Inflammatory macrophage (primary cell): ENCODE data around the gene PEAK1.

Source experiments
- DNase-seq, 2 donors: peaks; one replicate each; pipeline ENCODE4 v3.0.0-alpha.2; 2020 to 2022
- total RNA-seq, 18 experiments: gene quantifications; one replicate each; lab custom pipeline; 2026; ENCODE audit warnings: mixed read lengths in 6 of 18, inconsistent platforms in 2 of 18; lab: John Stamatoyannopoulos, UW

PEAK1 gene, protein sequence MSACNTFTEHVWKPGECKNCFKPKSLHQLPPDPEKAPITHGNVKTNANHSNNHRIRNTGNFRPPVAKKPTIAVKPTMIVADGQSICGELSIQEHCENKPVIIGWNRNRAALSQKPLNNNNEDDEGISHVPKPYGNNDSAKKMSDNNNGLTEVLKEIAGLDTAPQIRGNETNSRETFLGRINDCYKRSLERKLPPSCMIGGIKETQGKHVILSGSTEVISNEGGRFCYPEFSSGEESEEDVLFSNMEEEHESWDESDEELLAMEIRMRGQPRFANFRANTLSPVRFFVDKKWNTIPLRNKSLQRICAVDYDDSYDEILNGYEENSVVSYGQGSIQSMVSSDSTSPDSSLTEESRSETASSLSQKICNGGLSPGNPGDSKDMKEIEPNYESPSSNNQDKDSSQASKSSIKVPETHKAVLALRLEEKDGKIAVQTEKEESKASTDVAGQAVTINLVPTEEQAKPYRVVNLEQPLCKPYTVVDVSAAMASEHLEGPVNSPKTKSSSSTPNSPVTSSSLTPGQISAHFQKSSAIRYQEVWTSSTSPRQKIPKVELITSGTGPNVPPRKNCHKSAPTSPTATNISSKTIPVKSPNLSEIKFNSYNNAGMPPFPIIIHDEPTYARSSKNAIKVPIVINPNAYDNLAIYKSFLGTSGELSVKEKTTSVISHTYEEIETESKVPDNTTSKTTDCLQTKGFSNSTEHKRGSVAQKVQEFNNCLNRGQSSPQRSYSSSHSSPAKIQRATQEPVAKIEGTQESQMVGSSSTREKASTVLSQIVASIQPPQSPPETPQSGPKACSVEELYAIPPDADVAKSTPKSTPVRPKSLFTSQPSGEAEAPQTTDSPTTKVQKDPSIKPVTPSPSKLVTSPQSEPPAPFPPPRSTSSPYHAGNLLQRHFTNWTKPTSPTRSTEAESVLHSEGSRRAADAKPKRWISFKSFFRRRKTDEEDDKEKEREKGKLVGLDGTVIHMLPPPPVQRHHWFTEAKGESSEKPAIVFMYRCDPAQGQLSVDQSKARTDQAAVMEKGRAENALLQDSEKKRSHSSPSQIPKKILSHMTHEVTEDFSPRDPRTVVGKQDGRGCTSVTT (N-terminal part only)
- total RNA-seq: 23.1 to 191 (median 36.8) reads per million in 18 experiments

DNA sequence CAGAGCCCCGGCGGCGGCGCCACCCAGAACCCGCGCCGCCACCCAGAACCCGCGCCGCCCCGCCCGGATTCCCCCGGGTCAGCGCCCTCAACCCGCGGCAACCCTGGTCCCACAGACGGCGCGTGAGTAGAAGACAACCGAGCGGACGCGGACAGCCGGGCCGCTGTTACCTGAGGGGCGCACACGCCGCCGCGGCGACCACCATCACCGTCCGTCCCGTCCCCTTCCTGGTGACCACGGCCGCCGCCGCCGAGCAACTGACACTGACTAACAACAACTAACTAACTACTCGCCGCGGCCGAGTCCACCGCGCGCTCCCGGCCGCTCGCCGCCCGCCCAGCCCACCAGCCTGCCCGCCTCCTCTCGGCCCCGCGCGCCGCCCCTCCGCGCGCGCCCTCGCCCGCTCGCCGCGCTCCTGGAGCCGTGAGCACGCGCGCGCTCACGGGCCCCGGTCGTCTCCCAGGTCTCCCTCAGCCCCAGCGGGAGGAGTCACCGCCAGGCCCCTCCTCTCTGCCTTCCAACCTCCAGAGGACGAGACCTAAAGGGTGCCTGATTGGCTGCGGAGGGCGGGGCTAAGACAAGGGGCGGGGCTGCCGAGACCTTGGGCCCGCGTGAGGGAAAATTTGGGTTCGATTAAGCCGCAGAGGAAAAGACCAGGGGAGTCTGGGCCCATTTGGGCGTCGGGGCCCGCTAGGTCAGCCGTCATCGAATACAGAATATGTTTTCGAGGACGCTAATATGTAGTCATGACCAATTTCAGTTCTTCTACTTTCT, at the start of gene PEAK1:
Gene PEAK1 (minus strand): TSS at position 269 of the 774 bp plus-strand sequence. CDS start 238,178 bp downstream, outside the sequence.
- DNase-seq: peak; percentile 99

DNA sequence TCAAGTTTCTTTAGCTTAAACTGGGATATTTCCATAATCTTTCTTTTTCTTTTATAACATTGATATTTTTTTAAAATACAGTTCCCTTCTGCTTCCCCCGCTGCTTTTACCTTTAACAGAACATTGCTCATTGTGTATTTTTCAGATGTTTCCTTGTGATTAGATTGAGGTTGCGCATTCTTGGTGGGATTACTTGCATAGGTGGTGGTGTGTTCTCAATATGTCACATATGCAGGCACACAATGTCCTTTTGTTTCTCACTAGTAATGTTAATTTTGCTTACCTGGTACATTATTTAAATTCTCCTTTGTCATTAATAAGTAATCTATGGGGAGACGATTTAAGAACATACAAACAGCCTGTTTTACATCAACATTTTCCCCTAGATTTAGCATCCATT, 49.0 kb upstream of the PEAK1 start:
- DNase-seq: no peak

DNA sequence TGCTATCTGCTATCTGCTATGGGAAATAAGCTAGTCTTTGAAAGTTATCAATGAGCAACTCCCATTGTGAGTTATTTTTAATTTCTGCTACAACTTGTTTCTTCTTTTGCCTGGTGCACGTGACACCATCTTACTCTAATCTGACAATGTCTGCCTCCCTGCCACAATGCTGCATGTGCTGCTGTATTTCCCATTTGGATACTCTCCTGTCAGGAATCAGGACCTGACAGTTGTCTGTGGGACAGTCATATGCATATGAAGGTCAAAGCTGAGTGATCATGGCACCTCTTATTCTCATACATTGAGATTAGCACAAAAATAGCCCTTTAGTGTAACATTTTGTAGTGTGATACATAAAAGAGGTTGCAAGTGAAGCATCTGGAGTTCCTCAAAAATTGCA, 46.6 kb upstream of the PEAK1 start:
- no peak for DNase-seq

DNA sequence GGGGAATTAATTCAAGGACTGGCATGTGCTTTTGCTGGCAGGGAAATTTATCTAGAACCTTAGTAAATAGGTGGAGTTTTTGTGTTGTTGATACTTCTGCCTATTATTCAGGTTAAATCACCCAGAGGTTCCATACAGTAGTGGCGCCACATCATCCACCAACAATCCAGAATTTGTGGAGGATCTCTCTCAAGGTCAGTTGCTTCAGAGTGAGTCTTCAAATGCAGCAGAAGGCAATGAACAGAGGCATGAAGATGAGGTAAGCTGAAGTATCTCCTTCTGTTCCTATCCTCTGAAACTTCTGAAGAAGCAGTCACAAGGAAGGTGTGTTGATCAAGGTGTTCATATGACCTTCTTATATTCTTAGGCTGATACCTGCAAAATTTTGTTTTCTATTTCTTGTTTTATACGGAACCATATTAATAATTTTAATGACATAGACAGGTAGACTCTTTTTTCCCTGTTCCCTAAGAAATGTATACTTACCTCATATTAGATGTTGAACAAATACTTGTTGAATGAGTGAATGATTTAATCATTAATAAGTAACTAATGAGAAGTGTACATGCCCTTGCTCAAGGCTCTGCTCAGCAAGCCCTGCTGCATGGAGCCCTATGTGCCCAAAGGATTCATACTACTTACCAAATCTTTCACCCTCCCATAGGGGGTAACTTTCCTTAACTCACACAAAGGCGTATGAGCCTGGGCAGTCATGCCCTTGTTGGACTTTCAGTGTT, 44.4 kb upstream of the PEAK1 start:
- no peak for DNase-seq

DNA sequence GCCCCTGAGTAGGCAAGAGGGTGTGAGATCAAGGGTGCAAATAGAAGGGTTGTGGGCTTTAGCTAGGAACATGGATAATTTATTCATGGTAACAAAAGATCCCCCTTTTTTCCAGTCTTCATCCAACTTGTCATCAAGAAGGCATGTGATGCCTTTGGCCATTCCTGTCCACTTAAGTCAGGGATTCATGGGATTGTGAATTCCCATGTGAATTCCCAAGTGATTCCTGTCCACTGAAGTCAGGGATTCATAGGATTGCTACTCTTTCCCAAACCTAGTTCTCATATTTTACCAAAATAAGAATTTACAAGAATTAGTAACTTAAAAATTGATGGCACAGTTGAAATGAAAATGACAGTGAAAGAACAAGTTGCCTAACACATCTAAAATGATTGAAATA, 41.6 kb upstream of the PEAK1 start:
- DNase-seq: no peak

DNA sequence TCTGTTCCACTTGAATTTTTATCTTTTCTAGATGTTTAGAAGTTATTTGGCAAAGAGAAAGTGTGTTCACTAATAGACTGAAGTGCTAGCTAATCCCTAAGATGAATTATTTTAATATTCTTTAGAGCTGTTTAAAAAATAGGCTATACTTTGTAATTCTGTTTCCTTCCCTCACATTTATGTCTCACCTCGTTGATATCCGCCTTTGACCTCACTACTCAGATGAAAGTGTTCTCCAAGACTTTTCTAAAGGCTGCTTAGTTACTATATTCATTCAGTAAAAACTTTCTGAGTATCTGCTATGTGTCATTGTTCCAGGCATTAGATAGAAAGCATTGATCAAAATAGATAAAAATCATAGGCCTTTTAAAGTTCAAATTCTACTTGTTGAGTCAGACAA, 39.1 kb upstream of the PEAK1 start:
- no peak for DNase-seq

DNA sequence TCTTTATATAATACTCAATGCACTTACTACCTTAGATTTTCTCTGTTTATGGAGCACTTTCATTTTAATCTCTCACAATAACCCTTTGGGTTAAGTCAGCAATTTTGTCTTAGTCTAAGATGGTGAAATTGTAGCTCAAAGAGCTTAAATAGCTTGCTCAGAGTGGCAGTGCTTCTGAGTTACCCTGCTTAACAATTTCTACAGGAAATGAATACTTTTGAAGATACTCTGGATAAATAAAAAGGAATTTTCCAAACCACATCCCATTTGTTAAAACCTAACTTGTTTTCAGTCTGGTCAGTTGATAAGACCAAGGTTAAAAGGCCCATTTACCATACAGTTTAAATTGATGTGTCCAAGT, 38.0 kb upstream of the PEAK1 start:
- DNase-seq: no peak

DNA sequence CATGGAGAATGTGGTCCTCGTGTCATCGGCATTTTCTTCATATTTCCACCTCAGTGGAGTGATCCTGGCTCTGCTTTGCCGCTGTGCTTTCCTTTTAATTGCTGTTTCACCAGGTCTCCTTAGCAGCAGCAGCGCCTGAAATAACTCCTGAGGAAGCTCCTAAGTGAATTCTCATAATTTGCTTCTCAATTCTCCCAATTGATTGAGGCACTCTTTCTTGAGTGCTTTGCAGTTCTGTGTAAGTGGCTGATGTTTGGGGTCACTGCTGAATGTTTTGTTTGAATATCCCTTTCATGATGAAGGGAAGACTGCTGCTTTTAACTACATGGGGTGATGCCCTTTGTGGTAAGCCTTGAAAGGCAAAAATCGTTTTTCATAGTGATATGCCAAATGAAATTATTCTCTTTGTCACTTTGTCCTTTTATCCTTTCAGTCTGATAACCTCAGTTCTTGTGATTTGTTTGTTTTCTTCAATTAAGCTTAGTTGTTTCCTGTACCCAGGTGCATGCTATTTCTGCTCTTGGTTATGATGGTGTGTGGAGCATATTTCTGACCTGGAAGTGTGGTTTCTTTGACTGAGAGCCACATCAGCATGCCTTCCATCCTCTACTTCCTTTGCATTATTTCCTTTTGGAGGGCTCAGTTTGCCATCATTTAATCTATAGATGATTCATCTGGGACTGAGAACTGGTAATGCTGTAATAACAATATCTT, 37.4 kb upstream of the PEAK1 start:
- DNase-seq: no peak

DNA sequence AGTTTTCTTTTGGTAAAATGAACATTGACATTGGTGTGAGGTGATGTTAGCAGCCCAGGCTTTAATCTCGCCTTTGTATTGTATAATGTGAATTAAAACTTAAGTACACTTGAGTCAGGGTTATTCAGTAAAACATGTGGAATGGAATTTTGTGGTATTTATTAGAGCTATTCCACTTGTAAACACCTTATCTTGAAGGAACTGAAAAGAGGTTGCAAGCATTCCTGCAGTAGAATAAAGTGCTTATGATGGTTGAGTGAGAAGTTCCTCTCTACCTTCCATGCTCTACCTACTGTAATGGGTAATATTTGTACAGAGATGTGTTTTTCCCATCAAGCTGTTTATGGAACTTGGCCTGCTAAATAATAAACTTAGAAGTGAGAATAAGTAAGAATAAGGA, 36.8 kb upstream of the PEAK1 start:
- no peak for DNase-seq

DNA sequence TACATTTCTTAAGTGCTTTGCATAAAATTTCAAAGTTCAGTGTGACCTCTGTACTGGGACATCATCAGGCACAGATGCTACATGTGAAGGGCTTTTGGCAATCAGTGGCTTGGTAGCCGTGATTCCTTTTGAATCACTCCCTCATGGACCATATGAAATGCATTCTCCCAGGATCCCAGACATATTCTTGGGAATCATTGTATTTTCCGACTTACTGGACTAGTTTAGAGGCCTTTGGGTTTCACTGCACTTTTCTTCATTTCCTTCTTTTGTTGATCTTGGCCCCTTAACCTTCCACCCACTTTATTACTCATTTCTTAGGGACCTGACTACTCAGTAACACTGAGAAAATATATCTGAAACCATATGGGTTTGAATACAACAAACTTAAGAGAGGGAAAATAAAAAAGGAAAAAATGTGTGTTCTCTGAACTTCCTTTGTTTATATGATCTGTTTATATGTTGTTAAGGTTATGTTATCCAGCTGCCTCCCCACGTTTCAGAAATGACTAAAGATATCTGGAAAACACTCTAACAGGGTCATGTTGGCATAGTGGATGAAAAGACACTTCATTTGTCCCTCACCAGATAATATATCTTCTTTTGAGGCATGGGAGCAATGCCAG, 35.9 kb upstream of the PEAK1 start:
- no peak for DNase-seq

DNA sequence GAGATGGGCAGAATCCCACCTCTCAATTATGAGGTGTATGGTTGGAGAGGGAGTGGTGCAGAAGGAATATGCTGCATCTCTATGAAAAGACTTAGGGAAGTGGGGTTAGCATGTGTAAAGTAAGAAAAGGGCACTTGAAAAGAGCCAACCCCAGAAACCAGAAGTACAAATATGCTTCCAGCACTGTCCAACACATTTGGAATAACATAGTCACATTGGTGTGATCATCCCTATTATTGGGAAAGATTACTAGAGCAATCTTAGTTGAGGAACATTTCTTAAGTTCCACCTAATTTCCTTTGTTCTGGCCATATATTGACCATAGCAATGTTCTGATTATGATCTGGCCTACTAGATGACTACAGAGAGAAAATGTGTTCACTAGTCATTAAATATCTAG, 35.0 kb upstream of the PEAK1 start:
- peak; percentile 17 to 26 for DNase-seq

DNA sequence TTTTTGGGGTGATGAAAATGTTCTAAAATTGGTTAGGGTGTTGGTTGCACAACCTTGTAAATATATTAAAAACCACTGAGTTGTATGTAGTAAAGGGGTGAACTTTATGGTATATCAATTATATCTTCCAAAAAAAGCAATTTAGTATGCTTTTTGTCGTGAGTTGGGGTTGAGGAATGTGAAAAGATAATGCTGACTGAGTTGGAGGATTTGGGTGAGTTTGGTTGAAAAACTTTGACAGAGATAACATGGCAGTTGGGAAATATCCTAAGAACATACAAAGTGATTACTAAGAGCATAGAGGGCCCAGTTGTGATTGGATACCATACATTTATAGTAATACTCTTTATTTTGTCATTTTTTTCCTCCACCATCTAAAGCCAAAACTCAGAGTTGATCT, 34.4 kb upstream of the PEAK1 start:
- DNase-seq: no peak

DNA sequence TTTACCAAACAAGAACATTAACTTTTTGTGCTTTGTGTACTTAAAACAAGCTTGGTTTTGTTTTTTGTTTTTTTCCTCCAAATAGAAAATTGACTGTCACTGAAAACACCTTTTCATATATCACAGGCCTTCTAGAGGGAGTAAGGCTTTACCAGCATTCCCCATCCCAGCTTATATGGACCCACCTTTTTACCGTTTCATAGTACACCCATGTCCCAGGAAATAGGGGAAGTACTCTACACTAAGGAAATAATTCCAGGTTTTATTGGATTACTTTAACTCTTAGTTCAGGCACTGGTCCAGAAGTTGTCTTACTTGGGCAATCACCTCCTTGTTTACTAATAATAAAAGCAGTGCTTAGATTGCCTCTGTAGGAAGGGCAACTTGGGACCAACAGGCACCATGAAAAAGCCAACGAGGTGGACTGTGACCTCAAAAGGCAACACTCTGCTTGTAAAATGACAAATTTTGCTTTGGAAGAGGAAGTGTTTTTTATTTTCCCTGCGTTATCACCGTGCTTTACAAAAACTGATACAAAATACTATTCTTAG, 27.0 kb upstream of the PEAK1 start:
- no peak for DNase-seq

DNA sequence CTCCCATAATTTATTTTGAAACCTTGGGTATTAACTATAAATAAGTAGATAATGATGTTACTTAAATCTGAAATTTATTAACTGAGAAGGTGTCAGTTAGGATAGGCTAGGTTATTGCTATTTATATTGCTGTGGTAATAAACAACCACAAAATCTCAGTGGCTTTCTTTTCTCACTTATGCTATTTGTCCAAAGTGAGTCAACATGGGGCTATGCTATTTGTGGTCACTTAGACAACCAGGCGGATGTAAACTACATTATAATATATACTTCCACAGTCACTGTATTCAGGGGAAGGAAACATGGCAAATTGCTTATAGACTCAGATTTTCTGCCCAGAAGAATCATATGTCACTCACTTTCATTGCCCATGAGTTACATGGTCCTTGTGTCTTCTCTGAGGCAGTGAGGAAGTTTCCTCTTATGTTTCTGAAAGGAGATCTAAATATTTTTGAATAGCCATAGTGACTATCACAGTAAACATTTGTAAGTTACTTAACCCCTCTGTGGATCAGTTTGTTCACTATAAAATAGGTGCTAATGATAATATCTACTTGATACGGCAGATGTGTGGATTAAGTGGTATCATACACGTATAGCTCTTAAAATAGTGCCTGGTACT, 20.6 kb upstream of the PEAK1 start:
- no peak for DNase-seq

DNA sequence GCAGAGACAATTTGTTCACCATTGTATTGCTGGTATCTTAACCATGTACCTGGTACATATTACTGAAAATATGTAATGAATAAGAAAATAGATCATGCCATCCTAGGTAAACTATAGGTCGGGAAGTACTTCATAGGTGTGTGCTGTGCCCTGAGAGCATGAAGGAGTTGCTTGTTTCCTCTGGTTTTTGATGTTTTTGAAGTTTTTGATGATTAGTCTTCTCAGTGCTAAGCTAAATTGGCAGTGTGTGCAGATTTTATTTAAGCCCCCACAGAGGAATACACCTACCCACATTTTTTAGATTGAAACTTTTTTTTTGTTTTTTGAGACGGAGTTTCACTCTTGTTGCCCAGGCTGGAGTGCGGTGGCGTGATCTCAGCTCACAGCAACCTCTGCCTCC, 17.4 kb upstream of the PEAK1 start:
- no peak for DNase-seq

DNA sequence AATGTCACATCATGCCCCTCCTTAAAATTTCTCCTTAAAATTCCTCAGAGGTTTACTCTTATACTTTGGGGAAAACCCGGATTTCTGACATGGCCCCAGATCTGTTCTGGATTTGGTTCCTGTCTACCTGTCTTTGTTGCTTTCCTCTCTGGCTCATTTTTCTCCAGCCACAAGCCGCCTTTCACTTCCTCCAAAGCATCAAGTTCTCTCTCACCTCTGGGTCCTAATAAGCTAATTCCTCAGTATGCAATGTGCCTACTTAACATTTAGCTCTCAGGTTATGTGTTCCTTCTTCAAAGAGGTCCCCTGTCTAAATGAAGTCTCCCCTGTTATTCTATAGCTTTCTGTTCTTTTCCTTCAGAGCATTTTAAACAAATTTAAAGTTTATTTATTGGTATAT, 16.9 kb upstream of the PEAK1 start:
- DNase-seq: no peak

DNA sequence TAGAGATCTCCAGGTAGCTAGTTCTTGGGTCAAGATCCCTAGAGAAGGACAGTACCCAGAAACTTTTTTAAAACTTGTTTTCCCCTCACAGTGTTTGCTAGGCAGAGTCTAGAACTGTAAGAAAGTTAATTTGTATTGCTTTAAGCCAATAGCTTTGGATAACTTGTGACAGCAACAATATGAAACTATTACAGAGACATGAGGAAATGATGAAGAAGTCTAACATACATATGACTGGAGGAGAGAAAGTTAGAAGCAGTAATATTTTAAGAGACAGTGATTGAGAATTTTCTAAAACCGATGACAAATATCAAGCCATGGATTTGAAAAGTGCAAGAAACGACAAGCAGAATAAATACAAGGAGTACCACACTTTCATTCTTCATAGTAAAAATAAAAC, 10.7 kb upstream of the PEAK1 start:
- no peak for DNase-seq

DNA sequence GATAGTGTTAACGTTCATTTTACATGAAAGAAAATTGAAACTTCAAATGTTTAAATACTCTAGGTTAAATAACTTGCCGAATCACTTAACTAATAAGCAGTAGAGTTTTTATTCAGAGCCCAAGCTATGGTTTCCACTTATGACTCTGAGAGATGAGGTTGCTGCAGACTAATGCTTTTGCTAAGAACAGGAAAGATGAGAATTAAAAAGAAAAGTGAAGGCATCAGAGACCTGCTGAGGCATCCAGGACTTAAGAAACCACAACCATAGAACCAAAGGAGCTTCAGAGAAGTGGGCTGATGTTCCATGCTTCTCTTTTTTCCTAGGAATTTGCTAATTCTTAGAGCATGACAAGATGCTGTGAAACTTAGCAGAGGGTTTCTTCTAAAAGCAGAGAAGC, 10.3 kb upstream of the PEAK1 start:
- no peak for DNase-seq

DNA sequence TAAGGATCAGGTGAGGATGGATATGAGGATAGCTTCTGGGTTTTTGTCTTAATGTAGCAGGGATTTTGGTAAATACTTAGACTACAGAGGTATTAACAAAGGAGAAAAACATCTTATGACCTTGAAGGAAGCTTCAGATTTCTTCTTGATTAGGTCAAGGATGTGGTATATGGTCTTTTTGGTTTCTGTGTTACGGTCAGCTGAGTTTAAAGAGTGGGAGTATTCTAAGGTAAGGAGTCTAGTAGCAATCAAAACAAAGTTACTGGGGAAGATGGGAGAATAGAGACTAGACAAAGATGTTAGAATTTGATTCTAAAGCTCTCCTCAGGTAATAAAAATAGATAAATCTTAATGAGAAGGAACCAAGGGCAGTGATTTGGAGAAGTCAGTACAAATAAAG, 7.0 kb upstream of the PEAK1 start:
- no peak for DNase-seq

DNA sequence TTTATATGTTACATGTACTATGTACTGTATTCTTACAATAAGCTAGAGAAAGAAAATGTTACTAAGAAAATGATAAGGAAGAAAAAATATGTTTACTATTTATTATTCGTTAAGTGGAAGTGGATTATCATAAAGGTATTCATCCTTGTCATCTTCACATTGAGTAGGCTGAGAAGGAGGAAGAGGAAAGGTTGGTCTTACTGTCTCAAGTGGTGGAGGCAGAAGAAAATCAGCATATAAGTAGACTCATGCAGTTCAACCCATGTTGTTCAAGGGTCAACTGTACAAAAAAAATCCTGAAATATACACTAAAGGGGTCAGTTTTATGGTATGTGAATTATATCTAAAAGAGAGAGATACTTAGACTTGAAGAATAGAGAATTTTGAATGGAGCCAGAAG, 6.5 kb upstream of the PEAK1 start:
- DNase-seq: no peak
